ENCODE data around the gene CLPTM1L. TPM values are rescaled to one million over a fixed set of nuclear protein-coding genes. Genes with fewer than 3 reads are reported as not detected.

The CLPTM1L gene
- total RNA-seq, 1 experiment from 2014 or later = 141 TPM

DNA sequence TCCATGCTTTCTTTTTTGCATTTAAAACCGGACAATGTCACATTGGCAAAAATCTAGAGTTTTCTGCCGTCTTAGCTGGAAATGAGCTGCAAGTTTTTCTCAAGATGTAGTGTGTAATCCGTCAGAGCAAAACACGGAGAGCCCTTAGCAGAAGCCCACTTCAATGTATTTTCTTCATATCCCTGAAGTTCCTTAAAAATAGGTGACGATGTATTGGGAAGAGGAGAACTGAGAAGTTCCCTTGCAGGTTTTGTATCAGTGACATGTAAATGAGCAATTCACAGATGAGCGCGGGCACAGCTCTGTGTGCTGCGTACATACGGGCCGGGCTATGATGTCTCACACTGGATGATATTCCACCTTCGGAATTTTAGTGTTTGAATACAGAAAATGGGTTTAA lies 14.8 kb upstream of the CLPTM1L start:
- Histone ChIP-seq H3K36me3 (ENCODE audit: insufficient read depth, low read length) (no peaks in the 10 kb centered on the region), H3K79me2 (ENCODE audit: low read length) (no peaks in the 10 kb centered on the region), H3K4me3 (ENCODE audit: low read length) (no peak overlapping the region), H2AFZ (ENCODE audit: low read length) (no peak overlapping the region), H3K27me3 (ENCODE audit: low read length) (no peaks in the 10 kb centered on the region), H4K20me1 (ENCODE audit: insufficient read depth, low read depth, low read length) (no peaks in the 10 kb centered on the region), H3K9ac (ENCODE audit: low read length) (no peak overlapping the region), H3K27ac (ENCODE audit: low read length) (no peak overlapping the region), H3K4me1 (ENCODE audit: low read length) (no peaks in the 10 kb centered on the region), H3K4me2 (ENCODE audit: low read depth, low read length, poor library complexity, severe bottlenecking) (no peak overlapping the region), H3K9me2 (replicated peaks; ENCODE audit: insufficient read depth, low read length) (no peaks in the 10 kb centered on the region), H3K9me3 (ENCODE audit: low read length) (no peaks in the 10 kb centered on the region)
- no peak for DNase-seq

DNA sequence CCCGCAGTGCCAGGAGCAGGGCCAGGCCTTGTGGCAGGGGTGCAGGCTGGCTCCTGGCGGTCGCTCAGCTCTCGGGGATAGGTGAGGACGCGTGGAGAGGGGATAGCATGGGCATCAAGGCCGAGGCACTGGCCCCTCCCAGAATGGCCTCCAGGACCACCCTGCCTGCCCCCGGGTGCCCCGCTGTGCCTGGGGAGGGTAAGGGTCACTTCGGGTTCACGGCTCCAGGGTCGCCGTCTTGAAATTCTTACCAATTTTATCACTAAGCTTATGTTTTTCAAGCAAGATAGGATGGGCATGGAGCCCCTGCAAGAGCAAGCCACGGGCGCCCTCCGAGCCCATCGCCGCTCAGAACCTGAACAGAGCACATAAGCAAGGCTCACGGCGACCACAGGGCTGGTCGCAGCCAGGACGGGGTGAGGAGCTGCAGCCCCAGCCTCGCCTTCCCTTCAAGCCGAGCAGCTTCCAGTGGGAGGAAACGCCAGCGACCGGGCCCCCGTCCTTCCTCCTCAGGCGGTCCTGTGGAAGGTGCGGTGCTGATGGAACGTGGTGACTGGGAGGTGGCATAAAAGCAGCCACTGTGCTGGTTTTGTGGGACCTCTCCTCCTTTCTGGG lies 14.2 kb upstream of the CLPTM1L start:
- no peaks in the 10 kb centered on the region for H3K9me3 ChIP-seq (ENCODE audit: low read length)
- no peak overlapping the region for H3K4me2 ChIP-seq (ENCODE audit: low read depth, low read length, poor library complexity, severe bottlenecking)
- H4K20me1 ChIP-seq (ENCODE audit: insufficient read depth, low read depth, low read length) = no peaks in the 10 kb centered on the region
- no peak for DNase-seq
- H3K27me3 ChIP-seq (ENCODE audit: low read length) = no peaks in the 10 kb centered on the region
- H3K36me3 ChIP-seq (ENCODE audit: insufficient read depth, low read length) = no peaks in the 10 kb centered on the region
- no peak overlapping the region for H3K27ac ChIP-seq (ENCODE audit: low read length)
- no peak overlapping the region for H3K9ac ChIP-seq (ENCODE audit: low read length)
- no peaks in the 10 kb centered on the region for H3K9me2 ChIP-seq (replicated peaks; ENCODE audit: insufficient read depth, low read length)
- no peaks in the 10 kb centered on the region for H3K79me2 ChIP-seq (ENCODE audit: low read length)
- no peak overlapping the region for H2AFZ ChIP-seq (ENCODE audit: low read length)
- no peak overlapping the region for H3K4me3 ChIP-seq (ENCODE audit: low read length)
- no peaks in the 10 kb centered on the region for H3K4me1 ChIP-seq (ENCODE audit: low read length)

DNA sequence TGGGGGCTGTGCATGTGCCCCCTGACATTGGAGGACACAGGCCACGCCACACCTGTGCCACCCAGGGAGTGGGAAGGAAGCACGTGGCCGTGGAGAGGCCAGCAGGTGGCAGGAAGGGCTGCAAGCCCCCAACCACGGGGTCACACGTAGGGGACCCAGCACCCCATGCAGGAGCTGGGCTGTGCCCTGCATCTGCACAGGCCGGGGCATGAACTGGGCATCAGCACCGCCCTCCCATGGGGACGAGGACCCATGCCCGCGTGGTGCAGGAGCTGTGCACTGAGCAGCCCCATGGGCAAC lies 13.8 kb upstream of the CLPTM1L start:
- H3K4me1 ChIP-seq (ENCODE audit: low read length) = no peaks in the 10 kb centered on the region

DNA sequence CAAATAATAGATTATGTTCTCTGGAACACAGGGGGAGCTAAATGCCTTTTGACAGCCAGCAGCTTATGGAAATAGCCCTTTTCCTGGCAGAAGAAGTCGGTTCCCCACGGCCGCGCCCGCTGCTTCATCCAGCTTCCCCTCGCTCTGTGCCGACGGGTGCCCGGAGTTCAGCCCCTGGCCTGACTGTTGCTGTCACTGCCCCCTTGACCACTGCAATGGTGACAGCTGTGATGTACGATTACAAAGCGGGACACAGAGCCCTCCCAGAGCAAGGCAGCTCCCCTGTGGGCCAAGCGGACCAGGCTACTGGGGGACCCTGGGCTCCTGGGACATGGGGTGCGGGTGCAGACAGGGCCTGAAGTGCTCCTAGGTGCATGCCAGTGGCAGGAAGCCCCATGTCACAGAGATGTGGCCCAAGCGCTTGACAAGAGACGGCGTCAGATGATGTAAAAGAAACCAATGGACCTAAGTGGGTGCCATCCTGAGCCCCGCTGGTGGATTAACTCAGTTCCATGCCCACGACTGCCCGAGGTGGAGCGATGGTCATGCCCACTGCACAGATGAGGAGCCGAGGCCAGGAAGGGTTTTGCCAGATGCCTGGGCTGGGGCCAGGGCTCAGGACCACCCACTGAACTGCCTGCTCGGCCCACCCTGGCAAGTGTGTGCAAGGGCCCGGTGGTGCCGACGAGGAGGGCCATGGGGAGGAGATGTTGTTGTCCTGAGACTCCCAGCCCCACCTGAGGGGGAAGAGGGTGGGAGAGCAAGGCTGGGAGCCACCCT lies 13.2 kb upstream of the CLPTM1L start:
- no peaks in the 10 kb centered on the region for H3K27me3 ChIP-seq (ENCODE audit: low read length)
- H2AFZ ChIP-seq (ENCODE audit: low read length) = no peak overlapping the region
- no peaks in the 10 kb centered on the region for H3K4me1 ChIP-seq (ENCODE audit: low read length)
- no peak for DNase-seq
- no peaks in the 10 kb centered on the region for H3K9me2 ChIP-seq (replicated peaks; ENCODE audit: insufficient read depth, low read length)
- no peaks in the 10 kb centered on the region for H4K20me1 ChIP-seq (ENCODE audit: insufficient read depth, low read depth, low read length)
- H3K36me3 ChIP-seq (ENCODE audit: insufficient read depth, low read length) = no peaks in the 10 kb centered on the region
- H3K27ac ChIP-seq (ENCODE audit: low read length) = no peak overlapping the region
- H3K4me2 ChIP-seq (ENCODE audit: low read depth, low read length, poor library complexity, severe bottlenecking) = no peak overlapping the region
- H3K9ac ChIP-seq (ENCODE audit: low read length) = no peak overlapping the region
- no peaks in the 10 kb centered on the region for H3K9me3 ChIP-seq (ENCODE audit: low read length)
- no peak overlapping the region for H3K4me3 ChIP-seq (ENCODE audit: low read length)
- no peaks in the 10 kb centered on the region for H3K79me2 ChIP-seq (ENCODE audit: low read length)

More for the DNA sequence above, 13.8 kb upstream of the CLPTM1L start:
- H3K4me2 ChIP-seq (ENCODE audit: low read depth, low read length, poor library complexity, severe bottlenecking) = no peak overlapping the region
- DNase-seq = no peak
- H3K9ac ChIP-seq (ENCODE audit: low read length) = no peak overlapping the region
- no peak overlapping the region for H3K27ac ChIP-seq (ENCODE audit: low read length)
- no peaks in the 10 kb centered on the region for H3K9me2 ChIP-seq (replicated peaks; ENCODE audit: insufficient read depth, low read length)
- H3K27me3 ChIP-seq (ENCODE audit: low read length) = no peaks in the 10 kb centered on the region
- no peak overlapping the region for H3K4me3 ChIP-seq (ENCODE audit: low read length)
- H3K79me2 ChIP-seq (ENCODE audit: low read length) = no peaks in the 10 kb centered on the region
- no peaks in the 10 kb centered on the region for H3K36me3 ChIP-seq (ENCODE audit: insufficient read depth, low read length)
- H2AFZ ChIP-seq (ENCODE audit: low read length) = no peak overlapping the region
- no peaks in the 10 kb centered on the region for H4K20me1 ChIP-seq (ENCODE audit: insufficient read depth, low read depth, low read length)
- no peaks in the 10 kb centered on the region for H3K9me3 ChIP-seq (ENCODE audit: low read length)

DNA sequence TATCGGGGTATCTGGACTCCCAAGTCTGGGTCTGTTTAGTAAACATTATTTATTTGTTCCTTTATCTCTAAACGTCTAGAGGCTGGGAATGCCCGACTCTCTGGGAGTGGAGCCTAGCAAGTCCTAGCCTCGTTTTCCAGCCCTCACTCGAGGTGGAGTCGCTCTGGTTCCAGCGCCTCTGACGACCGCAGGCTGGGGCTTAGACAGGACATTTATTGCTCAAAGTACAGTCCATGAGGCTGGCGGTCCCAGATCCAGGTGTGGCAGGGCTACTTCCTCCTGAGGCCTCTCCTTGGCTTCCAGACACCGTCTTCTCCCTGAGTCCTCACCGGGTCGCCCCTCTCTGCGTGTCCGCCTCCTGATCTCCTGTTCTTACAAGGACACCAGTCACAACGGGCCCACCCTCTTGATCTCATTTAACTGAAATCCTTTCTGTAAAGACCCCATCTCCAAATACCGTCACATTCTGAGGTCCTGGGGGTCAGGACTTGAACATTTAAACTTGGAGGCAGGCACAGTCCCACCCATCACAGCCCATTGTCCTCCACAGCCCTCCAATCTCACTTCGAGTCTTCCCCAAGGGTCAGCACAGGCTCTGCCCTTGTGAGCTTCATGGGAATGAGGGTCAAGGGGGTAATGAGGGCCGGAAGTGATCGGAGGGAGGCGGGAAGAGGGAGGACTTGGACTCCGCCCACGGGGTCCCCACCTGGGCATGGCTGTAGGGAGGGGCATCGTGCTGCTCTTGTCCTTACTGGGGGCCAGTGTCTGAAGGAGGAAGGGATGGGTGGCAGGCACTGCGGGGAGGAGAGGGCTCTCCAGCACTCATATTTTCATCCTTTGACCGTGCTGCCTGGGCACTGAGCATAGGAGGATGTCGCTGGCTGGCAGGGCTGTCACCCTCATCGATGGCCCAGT lies 12.2 kb upstream of the CLPTM1L start:
- no peaks in the 10 kb centered on the region for H4K20me1 ChIP-seq (ENCODE audit: insufficient read depth, low read depth, low read length)
- no peaks in the 10 kb centered on the region for H3K27me3 ChIP-seq (ENCODE audit: low read length)
- H2AFZ ChIP-seq (ENCODE audit: low read length) = no peak overlapping the region
- DNase-seq = no peak
- no peak overlapping the region for H3K9ac ChIP-seq (ENCODE audit: low read length)
- H3K36me3 ChIP-seq (ENCODE audit: insufficient read depth, low read length) = no peaks in the 10 kb centered on the region
- H3K4me2 ChIP-seq (ENCODE audit: low read depth, low read length, poor library complexity, severe bottlenecking) = no peak overlapping the region
- no peak overlapping the region for H3K27ac ChIP-seq (ENCODE audit: low read length)
- H3K9me2 ChIP-seq (replicated peaks; ENCODE audit: insufficient read depth, low read length) = no peaks in the 10 kb centered on the region
- H3K9me3 ChIP-seq (ENCODE audit: low read length) = no peaks in the 10 kb centered on the region
- no peaks in the 10 kb centered on the region for H3K4me1 ChIP-seq (ENCODE audit: low read length)
- no peaks in the 10 kb centered on the region for H3K79me2 ChIP-seq (ENCODE audit: low read length)
- H3K4me3 ChIP-seq (ENCODE audit: low read length) = no peak overlapping the region

DNA sequence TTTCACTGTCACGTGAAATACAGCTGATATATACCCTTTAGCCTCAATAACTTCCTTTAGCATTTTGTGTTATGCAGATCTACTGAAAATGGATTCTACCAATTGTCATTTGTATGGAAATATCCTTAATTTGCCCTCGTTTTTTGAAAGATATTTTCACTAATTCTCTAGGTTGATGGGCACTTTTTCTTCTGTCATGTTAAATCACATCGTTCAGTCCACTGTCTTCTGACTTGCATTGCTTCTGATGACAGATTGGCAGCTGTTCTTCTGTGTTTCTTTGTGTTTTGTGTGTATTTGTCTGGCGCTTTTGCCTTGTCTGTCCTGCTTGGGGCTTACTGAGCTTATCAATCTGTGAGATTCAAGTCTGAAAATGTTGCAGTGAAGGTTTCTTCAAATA lies 9.7 kb upstream of the CLPTM1L start:
- no peaks in the 10 kb centered on the region for H4K20me1 ChIP-seq (ENCODE audit: insufficient read depth, low read depth, low read length)
- H3K4me3 ChIP-seq (ENCODE audit: low read length) = no peak overlapping the region
- no peaks in the 10 kb centered on the region for H3K9me2 ChIP-seq (replicated peaks; ENCODE audit: insufficient read depth, low read length)
- H3K79me2 ChIP-seq (ENCODE audit: low read length) = no peaks in the 10 kb centered on the region
- no peak overlapping the region for H2AFZ ChIP-seq (ENCODE audit: low read length)
- H3K9ac ChIP-seq (ENCODE audit: low read length) = no peak overlapping the region
- no peak overlapping the region for H3K27ac ChIP-seq (ENCODE audit: low read length)
- H3K27me3 ChIP-seq (ENCODE audit: low read length) = no peaks in the 10 kb centered on the region
- no peak overlapping the region for H3K4me2 ChIP-seq (ENCODE audit: low read depth, low read length, poor library complexity, severe bottlenecking)
- H3K9me3 ChIP-seq (ENCODE audit: low read length) = no peaks in the 10 kb centered on the region
- H3K4me1 ChIP-seq (ENCODE audit: low read length) = no peaks in the 10 kb centered on the region
- DNase-seq = no peak
- H3K36me3 ChIP-seq (ENCODE audit: insufficient read depth, low read length) = no peaks in the 10 kb centered on the region

DNA sequence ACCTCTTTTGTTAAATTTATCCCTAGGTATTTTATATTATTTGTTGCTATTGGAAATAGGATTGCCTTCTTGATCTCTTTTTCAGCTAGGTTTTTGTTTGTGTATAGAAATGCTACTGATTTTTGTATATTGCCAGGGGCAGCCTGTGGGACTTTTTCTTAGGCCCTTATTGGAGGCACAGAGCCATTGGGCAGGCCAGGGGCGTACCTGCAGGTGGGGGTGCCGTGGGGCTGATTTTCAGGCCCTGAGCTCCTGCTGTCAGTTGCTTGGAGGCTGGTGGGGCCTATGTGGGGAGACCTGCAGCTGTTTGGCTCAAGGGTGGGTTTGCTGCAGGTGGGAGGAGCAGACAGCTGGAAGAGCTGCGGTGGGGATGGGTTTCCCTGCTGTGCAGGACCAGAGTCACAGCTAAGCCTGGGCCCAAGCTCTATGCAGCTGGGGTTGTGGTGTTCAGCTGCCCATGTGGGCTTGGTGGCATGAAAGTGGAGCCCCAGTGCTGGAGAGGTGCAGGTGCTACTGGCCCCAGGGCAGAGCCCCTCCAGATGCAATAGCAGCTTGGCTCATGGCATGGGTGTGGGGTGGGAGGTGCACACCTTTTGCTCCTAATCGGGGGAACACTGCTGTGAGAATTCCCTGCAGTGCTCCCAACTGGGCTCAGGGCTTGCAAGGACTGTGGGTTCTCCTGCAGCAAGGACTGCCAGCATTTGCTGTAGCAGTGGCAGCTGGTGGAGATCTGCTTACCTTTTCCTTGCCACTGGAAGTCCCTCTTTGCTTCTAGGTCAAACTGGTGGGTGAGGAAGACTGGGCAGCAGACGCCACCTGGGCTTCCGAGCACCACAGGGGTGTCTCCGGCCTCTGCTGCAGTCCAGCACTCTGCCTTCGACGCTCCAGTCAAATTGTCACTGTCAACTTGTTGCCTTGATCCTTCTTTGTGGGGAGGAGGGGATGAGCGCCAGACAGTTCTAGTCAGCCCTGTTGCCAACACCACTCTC lies 7.6 kb upstream of the CLPTM1L start:
- Histone ChIP-seq H3K27me3 (ENCODE audit: low read length) (no peaks in the 10 kb centered on the region), H3K79me2 (ENCODE audit: low read length) (no peaks in the 10 kb centered on the region), H2AFZ (ENCODE audit: low read length) (no peak overlapping the region), H3K4me1 (ENCODE audit: low read length) (no peaks in the 10 kb centered on the region), H3K9me2 (replicated peaks; ENCODE audit: insufficient read depth, low read length) (no peaks in the 10 kb centered on the region), H3K9me3 (ENCODE audit: low read length) (no peaks in the 10 kb centered on the region), H3K4me2 (ENCODE audit: low read depth, low read length, poor library complexity, severe bottlenecking) (no peak overlapping the region), H3K4me3 (ENCODE audit: low read length) (no peak overlapping the region), H3K9ac (ENCODE audit: low read length) (no peak overlapping the region), H3K36me3 (ENCODE audit: insufficient read depth, low read length) (no peaks in the 10 kb centered on the region), H4K20me1 (ENCODE audit: insufficient read depth, low read depth, low read length) (no peaks in the 10 kb centered on the region; the same call in 1 of the 2 replicates), H3K27ac (ENCODE audit: low read length) (no peak overlapping the region)
- DNase-seq = no peak
